Kidney (tissue), 14 donors: ENCODE measurements around the gene SESN1. TPM values are rescaled to one million over a fixed set of nuclear protein-coding genes. Genes with fewer than 3 reads are reported as not detected.
A peak's percentile ranks its signal among the peaks of the same experiment; 100 is the strongest.

ENCODE experiments used
- DNase-seq, 5 donors: peaks; one replicate each; pipeline ENCODE4 v3.0.0-alpha.2; 2013 to 2020
- FAIRE-seq: peaks from 2 replicates; lab custom pipeline; 2012; peaks lifted over from hg19 to GRCh38; lab: Jason Lieb, UNC
- H3K27ac ChIP-seq, 2 donors: one replicate each; pipeline ENCODE4 v1.7.0; 2013; ENCODE audit warnings: low read depth in 2 of 2, low read length in 2 of 2, inconsistent platforms in 1 of 2
- H3K27me3 ChIP-seq: one replicate; pipeline ENCODE4 v1.7.1; 2013; ENCODE audit warnings: low read length, inconsistent platforms; ENCODE audit not compliant: control insufficient read depth, insufficient read depth
- H3K36me3 ChIP-seq, 3 donors: one replicate each; pipeline versions ENCODE4 v1.7.0 to v1.7.1; 2013; ENCODE audit warnings: low read length in 3 of 3, control low read depth in 1 of 3, inconsistent platforms in 1 of 3; ENCODE audit not compliant: insufficient read depth in 3 of 3, control insufficient read depth in 2 of 3
- H3K4me1 ChIP-seq, 3 donors: one replicate each; pipeline versions ENCODE4 v1.7.0 to v1.7.1; 2013; ENCODE audit warnings: low read length in 3 of 3, inconsistent platforms in 1 of 3, low read depth in 1 of 3; ENCODE audit not compliant: control insufficient read depth in 2 of 3, insufficient read depth in 2 of 3
- H3K4me3 ChIP-seq, 3 donors: one replicate each; pipeline versions ENCODE4 v1.7.0 to v1.8.1; 2013; ENCODE audit warnings: low read length in 3 of 3, control low read depth in 1 of 3, inconsistent platforms in 1 of 3
- H3K9ac ChIP-seq, 3 donors: one replicate each; pipeline versions ENCODE4 v1.7.0 to v1.7.1; 2013; ENCODE audit warnings: low read length in 3 of 3, control low read depth in 1 of 3, inconsistent platforms in 1 of 3
- H3K9me3 ChIP-seq, 3 donors: one replicate each; pipeline versions ENCODE4 v1.7.0 to v1.7.1; 2013; ENCODE audit warnings: low read length in 3 of 3, control low read depth in 1 of 3, inconsistent platforms in 1 of 3; ENCODE audit not compliant: control insufficient read depth in 2 of 3, insufficient read depth in 1 of 3
- CTCF ChIP-seq: IDR thresholded peaks from 3 replicates; pipeline ENCODE4 v1.5.1; 2012; ENCODE audit warnings: mild to moderate bottlenecking, moderate library complexity, borderline replicate concordance; ENCODE audit not compliant: insufficient read depth; ENCODE audit errors: extremely low read depth
- intact Hi-C: fragments of 100-400 bp; cut with DNase I; formaldehyde crosslinking; loops from one replicate; pipeline ENCODE4 v1.11.1; 2022
- polyA plus RNA-seq: library from polyadenylated mRNA; stranded (reverse); fragments of 350-450 nt; fragmentation: Illumina TruSeq; extraction: RNeasy Lipid Tissue Mini Kit (QIAGEN cat#74804); gene quantifications from one replicate; pipeline ENCODE4 v1.2.3, GENCODE V29; 2014; ENCODE audit warnings: low read depth, low replicate concordance; ENCODE audit not compliant: insufficient read depth
- total RNA-seq: library from RNA; stranded (reverse); fragmentation: NEBNext Ultra II Directional; extraction: Animal tissue kit (Norgen Biotek cat#: 25700); gene quantifications from one replicate; pipeline ENCODE4 v1.2.1, GENCODE V29; 2021
- donor health status: control.
- donor health status: control.
- donor health status: control.
- donor health status: control.
- donor health status: control.
- donor health status: DM: yes; HTN: yes; CAD: no.
- donor health status: Normal renal cell carcinoma (clear cell type).

The SESN1 gene
- total and polyA plus RNA-seq, 2 donors from 2014 or later: 14.8 to 26.0 TPM

GRCh38 chr6:109125504-109125903 lies 30.9 kb upstream of the SESN1 start:
- Histone ChIP-seq H3K9ac (no peak overlapping the region), H3K27me3 (no peaks in the 10 kb centered on the region), H3K36me3 (no peaks in the 10 kb centered on the region), H3K9me3 (no peaks in the 10 kb centered on the region), H3K27ac (no peak overlapping the region), H3K4me3 (no peak overlapping the region), H3K4me1 (peaks cover 0 to 8% (median 3%) of the 10 kb centered on the region in 3 donors)
- peak; percentile 3 for FAIRE-seq
- intact Hi-C loops: no loop called here
- DNase-seq: no peak
- TF ChIP-seq CTCF: no peak

GRCh38 chr6:109124219-109124618 lies 29.6 kb upstream of the SESN1 start:
- no peak for TF ChIP-seq CTCF
- H3K36me3 ChIP-seq: no peaks in the 10 kb centered on the region
- H3K27ac ChIP-seq: no peak overlapping the region
- no peak for DNase-seq
- H3K9me3 ChIP-seq: no peaks in the 10 kb centered on the region
- H3K9ac ChIP-seq: no peak overlapping the region
- intact Hi-C loops: no loop called here
- no peaks in the 10 kb centered on the region for H3K27me3 ChIP-seq
- no peak for FAIRE-seq
- no peak overlapping the region for H3K4me3 ChIP-seq
- peaks cover 0 to 16% (median 6%) of the 10 kb centered on the region in 3 donors for H3K4me1 ChIP-seq

- DNase-seq: peak in 1 of 5 donors; percentile 24
- FAIRE-seq: peak; percentile 19
Measured at GRCh38 chr6:109121411-109121810, 26.8 kb upstream of the SESN1 start.

More at GRCh38 chr6:109121411-109121810, 26.8 kb upstream of the SESN1 start:
- Histone ChIP-seq H3K9ac (no peak overlapping the region), H3K4me1 (peaks cover 0 to 28% (median 11%) of the 10 kb centered on the region in 3 donors), H3K9me3 (no peaks in the 10 kb centered on the region), H3K36me3 (no peaks in the 10 kb centered on the region), H3K4me3 (peak overlapping the region in 1 of 3 donors; percentile 20), H3K27me3 (no peaks in the 10 kb centered on the region), H3K27ac (no peak overlapping the region)
- intact Hi-C loops: no loop called here
- TF ChIP-seq CTCF: no peak
